ENCODE measurements around the gene LLGL2. TPM values are rescaled to one million over a fixed set of nuclear protein-coding genes. Genes with fewer than 3 reads are reported as not detected.
A peak's percentile ranks its signal among the peaks of the same experiment; 100 is the strongest.

LLGL2 gene
- polyA plus RNA-seq, 1 donor = 149 TPM

DNA sequence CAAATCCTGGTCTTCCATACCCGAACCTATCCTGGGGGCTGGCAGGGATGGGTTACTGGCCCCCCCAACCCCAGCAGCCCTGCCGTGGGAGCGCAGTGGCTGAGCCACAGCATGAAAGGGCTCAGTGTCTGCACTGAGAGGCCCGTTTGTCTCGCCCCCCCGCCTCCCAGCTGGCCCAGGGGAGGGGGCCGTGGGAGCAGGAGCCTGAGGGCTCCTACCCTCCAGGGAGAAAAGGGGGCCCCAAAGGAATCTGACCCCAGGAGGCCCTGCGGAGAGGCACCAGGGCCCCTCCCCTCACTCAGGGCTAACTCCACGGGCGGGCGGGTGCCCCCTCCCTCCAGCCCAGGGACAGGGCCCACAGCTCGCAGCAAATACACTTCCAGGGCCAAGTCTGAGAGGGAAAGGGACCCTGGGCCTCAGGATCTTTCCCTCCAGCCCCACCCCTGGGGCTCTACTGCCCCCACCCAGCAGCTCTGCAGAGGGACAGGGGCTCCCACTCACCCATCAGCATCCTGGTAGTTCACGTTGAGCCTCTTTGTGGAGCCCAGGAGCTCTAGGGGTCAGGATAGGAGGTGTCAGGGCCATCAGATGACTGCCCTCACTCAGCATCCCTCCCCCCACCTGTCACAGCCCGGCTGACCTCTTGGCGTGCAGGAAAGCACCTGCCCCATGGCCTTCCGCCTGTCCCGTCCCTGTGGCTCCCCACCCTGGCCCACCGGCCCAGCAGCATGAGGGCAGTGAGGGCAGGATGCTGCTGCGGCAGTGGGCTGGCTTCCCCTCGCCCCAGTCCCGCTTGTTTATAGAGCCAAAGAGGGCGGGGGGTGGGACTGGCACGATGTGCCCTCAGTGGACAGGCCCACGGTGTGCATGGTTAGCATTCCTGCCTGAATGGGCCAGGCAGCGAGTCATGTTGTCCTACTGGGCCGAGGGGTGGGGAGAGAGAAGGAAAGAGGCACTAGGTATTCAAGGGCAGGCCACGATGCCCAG is 17.5 kb upstream of the LLGL2 start:
- Histone ChIP-seq H3K36me3 (ENCODE audit: control insufficient read depth, insufficient read depth, low read length) (peaks cover 61% of the 10 kb centered on the region), H3K27me3 (ENCODE audit: control insufficient read depth, insufficient read depth, low read length) (no peaks in the 10 kb centered on the region)

DNA sequence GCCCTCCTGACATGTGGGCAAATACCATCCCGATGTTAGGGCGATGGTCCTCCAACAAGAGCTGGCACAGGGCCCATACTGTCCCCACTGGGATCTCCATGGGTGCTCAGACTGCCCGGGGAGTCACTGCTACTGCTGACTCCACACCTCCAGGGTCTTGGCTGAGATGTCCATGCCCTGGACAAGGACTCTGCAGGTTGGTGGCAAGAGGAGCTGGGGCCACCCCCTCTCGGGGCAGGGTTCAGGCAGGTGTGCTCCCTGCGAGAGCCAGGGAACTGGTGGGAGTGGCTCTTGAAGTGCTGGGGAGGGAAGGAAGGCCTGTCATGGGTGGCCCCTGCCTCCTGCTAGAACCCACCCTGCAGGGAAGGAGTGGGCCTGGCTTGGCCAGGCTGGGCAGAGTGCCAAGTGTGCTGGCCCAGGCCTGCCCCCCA is 16.6 kb upstream of the LLGL2 start:
- H3K9me3 ChIP-seq (ENCODE audit: control insufficient read depth, low read depth, low read length) = no peaks in the 10 kb centered on the region
- peak; percentile 61 to 81 for DNase-seq
- H3K4me3 ChIP-seq (ENCODE audit: low read length) = no peak overlapping the region
- no peaks in the 10 kb centered on the region for H3K27me3 ChIP-seq (ENCODE audit: control insufficient read depth, insufficient read depth, low read length)
- no CpG with 5 or more reads among the region's 5 CpGs for WGBS (ENCODE audit: insufficient coverage, low lambda C conversion rate)
- H3K27ac ChIP-seq (ENCODE audit: low read length) = peak overlapping the region; percentile 41
- peaks cover 57% of the 10 kb centered on the region for H3K36me3 ChIP-seq (ENCODE audit: control insufficient read depth, insufficient read depth, low read length)
- H3K4me1 ChIP-seq (ENCODE audit: control insufficient read depth, insufficient read depth, low read length) = peaks cover 70% of the 10 kb centered on the region

More for the DNA sequence above, 17.5 kb upstream of the LLGL2 start:
- Histone ChIP-seq H3K9me3 (ENCODE audit: control insufficient read depth, low read depth, low read length) (no peaks in the 10 kb centered on the region), H3K4me1 (ENCODE audit: control insufficient read depth, insufficient read depth, low read length) (peaks cover 61% of the 10 kb centered on the region), H3K4me3 (ENCODE audit: low read length) (no peak overlapping the region), H3K27ac (ENCODE audit: low read length) (peak overlapping the region; percentile 41)
- peak; percentile 54 to 81 for DNase-seq
- no CpG with 5 or more reads among the region's 27 CpGs for WGBS (ENCODE audit: insufficient coverage, low lambda C conversion rate)

DNA sequence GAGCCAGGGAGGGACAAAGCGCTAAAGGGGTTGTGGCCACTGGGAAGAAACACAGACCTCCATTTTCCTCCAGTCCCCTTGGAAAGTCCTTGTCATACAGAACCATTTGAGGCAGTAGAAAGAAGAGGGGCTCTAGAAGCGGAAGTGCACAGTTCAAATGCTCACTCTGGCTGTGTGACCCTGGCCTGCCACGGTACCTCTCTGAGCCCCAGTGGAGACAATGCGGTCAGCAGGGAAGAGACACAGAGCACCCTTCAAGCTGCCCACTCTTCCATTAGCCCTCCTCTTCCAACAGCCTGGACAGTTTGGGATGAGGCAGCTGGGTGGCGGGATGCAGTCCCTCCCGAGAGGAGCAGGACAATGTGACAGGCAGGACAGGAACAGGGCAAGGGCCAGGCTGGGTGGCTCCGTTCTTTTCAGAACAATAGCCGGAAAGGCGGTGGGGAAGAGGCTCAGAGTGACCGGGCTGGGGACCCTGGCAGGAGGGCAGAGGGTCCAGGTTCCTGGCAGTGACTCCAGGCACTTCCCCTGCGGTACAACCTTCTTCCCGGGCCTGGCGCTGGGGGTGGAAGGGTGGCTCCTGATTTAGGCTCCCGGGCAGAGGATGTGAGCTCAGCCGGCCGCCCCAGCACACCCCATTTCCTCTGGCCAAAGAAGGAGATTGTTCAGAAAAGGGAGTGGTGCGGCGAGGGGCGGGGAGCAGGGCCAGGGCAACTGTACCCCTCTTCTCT is 15.8 kb upstream of the LLGL2 start:
- H3K36me3 ChIP-seq (ENCODE audit: control insufficient read depth, insufficient read depth, low read length) = peaks cover 50% of the 10 kb centered on the region
- no CpG with 5 or more reads among the region's 19 CpGs for WGBS (ENCODE audit: insufficient coverage, low lambda C conversion rate)
- H3K4me3 ChIP-seq (ENCODE audit: low read length) = no peak overlapping the region
- DNase-seq = no peak
- peaks cover 74% of the 10 kb centered on the region for H3K4me1 ChIP-seq (ENCODE audit: control insufficient read depth, insufficient read depth, low read length)
- H3K27me3 ChIP-seq (ENCODE audit: control insufficient read depth, insufficient read depth, low read length) = no peaks in the 10 kb centered on the region
- H3K27ac ChIP-seq (ENCODE audit: low read length) = peak overlapping the region; percentile 41
- H3K9me3 ChIP-seq (ENCODE audit: control insufficient read depth, low read depth, low read length) = no peaks in the 10 kb centered on the region

DNA sequence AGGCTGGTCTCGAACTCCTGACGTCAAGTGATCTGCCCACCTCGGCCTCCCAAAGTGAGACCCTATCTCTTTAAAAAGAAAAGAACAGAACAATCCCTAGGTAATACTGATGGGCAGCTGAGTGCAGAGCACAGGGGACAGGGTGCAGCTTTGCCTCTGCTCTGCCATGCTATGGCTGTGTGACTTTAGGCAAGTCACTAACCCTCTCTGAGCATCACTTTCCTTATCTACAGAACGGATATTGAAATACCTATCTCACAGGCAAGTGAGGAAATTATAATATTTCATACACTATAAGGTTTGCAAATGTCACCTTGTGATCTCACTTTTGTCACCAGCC is 14.3 kb upstream of the LLGL2 start:
- H3K4me3 ChIP-seq (ENCODE audit: low read length) = no peak overlapping the region
- H3K9me3 ChIP-seq (ENCODE audit: control insufficient read depth, low read depth, low read length) = no peaks in the 10 kb centered on the region
- H3K4me1 ChIP-seq (ENCODE audit: control insufficient read depth, insufficient read depth, low read length) = peaks cover 72% of the 10 kb centered on the region
- H3K27ac ChIP-seq (ENCODE audit: low read length) = peak overlapping the region; percentile 63
- H3K36me3 ChIP-seq (ENCODE audit: control insufficient read depth, insufficient read depth, low read length) = peaks cover 37% of the 10 kb centered on the region
- H3K27me3 ChIP-seq (ENCODE audit: control insufficient read depth, insufficient read depth, low read length) = no peaks in the 10 kb centered on the region
- no peak for DNase-seq
- no CpG with 5 or more reads among the region's 4 CpGs for WGBS (ENCODE audit: insufficient coverage, low lambda C conversion rate)

DNA sequence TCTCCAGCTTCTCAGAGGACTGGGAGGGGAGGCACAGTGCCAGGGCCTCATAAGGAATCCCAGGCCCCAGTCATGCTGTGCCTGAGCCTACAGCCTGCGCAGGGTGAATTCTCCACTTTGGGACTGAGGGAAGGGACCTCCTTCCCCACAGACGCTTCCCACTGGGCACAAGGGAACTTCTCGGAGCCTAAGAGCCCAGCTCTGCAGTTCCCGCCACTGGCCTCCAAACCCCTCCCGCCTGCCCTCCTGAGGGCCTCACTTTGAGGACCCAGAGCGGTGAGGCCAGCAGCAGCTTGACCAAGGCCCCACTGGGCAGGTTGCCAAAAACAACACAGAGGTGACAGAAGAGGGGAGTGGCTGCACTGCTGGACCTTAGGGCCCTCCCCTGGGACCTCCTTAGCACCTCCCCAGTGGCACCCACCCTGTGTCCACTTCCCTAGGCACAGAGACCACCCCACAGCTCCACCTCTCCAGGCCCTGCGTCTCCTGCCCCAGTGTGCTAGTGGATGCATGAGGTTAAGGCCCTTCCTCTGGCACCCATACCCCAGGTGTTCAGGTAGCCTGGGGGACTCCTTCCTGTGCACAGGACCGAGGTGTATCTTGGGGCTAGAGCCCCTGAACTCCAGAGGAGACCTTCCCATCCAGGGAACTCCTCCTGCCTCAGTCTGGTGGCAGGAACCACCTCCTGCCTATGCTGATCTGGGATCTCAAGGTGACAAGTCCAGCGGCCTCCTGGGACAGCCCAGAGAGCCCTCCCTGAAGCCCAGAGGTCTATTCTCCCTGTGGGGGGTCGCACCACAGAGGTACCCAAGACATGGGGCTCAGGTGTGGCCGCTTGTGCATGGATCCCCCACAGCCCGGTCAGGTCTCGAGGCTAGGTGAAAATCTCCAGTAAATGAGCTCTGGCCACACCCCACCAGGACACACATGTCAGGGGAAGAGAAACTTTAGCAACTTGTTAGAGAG is 13.6 kb upstream of the LLGL2 start:
- Histone ChIP-seq H3K9me3 (ENCODE audit: control insufficient read depth, low read depth, low read length) (no peaks in the 10 kb centered on the region), H3K36me3 (ENCODE audit: control insufficient read depth, insufficient read depth, low read length) (peaks cover 30% of the 10 kb centered on the region), H3K4me3 (ENCODE audit: low read length) (no peak overlapping the region), H3K27ac (ENCODE audit: low read length) (peak overlapping the region; percentile 63), H3K27me3 (ENCODE audit: control insufficient read depth, insufficient read depth, low read length) (no peaks in the 10 kb centered on the region), H3K4me1 (ENCODE audit: control insufficient read depth, insufficient read depth, low read length) (peaks cover 72% of the 10 kb centered on the region)
- WGBS (ENCODE audit: insufficient coverage, low lambda C conversion rate) = no CpG with 5 or more reads among the region's 13 CpGs
- peak; percentile 74 to 81 for DNase-seq

DNA sequence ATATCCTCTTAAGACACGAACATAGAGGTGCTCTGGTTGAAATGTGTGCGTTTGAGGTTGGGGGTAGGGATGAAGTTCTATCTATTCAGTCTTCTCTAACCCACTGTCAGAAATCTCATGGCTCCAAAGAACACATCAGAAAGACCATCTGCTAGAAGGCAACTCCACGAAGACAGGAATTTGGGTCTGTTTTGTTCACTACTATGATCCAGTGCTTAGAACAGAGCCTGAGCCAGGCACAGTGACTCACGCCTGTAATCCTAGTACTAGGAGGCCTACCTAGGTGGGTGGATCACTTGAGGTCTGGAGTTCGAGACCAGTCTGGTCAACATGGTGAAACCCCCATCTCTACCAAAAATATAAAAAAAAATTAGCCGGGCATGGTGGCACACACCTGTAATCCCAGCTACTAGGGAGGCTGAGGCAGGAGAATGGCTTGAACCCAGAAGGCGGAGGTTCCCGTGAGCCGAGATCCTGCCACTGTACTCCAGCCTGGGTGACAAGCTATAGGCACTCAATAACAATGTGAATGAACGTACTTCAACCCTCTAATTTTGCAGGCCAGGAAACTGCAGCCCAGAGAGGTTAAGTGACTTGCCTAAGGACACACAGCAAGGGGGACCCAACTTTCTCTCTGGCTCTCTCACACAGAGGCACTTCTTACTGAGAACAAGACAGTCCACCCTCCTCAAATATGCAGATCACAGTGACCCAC is 12.4 kb upstream of the LLGL2 start:
- no CpG with 5 or more reads among the region's 10 CpGs for WGBS (ENCODE audit: insufficient coverage, low lambda C conversion rate)
- Histone ChIP-seq H3K9me3 (ENCODE audit: control insufficient read depth, low read depth, low read length) (no peaks in the 10 kb centered on the region), H3K4me3 (ENCODE audit: low read length) (no peak overlapping the region), H3K36me3 (ENCODE audit: control insufficient read depth, insufficient read depth, low read length) (peaks cover 23% of the 10 kb centered on the region), H3K27ac (ENCODE audit: low read length) (peak overlapping the region; percentile 63), H3K27me3 (ENCODE audit: control insufficient read depth, insufficient read depth, low read length) (no peaks in the 10 kb centered on the region), H3K4me1 (ENCODE audit: control insufficient read depth, insufficient read depth, low read length) (peaks cover 74% of the 10 kb centered on the region)
- DNase-seq = no peak

DNA sequence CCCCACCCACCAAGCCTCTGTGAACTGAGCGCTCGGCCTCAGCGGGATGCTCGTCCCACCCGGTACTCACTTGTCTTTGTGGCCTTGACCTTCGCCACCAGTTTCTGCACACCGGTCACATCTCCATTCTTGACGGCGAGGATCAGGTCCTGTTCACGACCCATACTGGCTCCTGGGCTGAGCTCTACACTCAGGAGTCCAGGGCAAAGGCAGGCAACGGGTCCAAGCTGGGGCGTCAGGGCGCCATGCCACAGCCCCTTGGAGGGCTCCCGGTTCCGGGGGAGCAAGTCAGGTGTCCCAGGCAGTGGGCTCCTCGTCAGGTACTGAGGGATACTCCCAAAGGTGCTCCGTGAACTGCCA is 11.9 kb upstream of the LLGL2 start:
- DNase-seq = no peak
- H3K9me3 ChIP-seq (ENCODE audit: control insufficient read depth, low read depth, low read length) = no peaks in the 10 kb centered on the region
- H3K4me3 ChIP-seq (ENCODE audit: low read length) = peak overlapping the region; percentile 91
- no peak overlapping the region for H3K27ac ChIP-seq (ENCODE audit: low read length)
- no CpG with 5 or more reads among the region's 17 CpGs for WGBS (ENCODE audit: insufficient coverage, low lambda C conversion rate)
- H3K4me1 ChIP-seq (ENCODE audit: control insufficient read depth, insufficient read depth, low read length) = peaks cover 74% of the 10 kb centered on the region
- no peaks in the 10 kb centered on the region for H3K27me3 ChIP-seq (ENCODE audit: control insufficient read depth, insufficient read depth, low read length)
- peaks cover 29% of the 10 kb centered on the region for H3K36me3 ChIP-seq (ENCODE audit: control insufficient read depth, insufficient read depth, low read length)

DNA sequence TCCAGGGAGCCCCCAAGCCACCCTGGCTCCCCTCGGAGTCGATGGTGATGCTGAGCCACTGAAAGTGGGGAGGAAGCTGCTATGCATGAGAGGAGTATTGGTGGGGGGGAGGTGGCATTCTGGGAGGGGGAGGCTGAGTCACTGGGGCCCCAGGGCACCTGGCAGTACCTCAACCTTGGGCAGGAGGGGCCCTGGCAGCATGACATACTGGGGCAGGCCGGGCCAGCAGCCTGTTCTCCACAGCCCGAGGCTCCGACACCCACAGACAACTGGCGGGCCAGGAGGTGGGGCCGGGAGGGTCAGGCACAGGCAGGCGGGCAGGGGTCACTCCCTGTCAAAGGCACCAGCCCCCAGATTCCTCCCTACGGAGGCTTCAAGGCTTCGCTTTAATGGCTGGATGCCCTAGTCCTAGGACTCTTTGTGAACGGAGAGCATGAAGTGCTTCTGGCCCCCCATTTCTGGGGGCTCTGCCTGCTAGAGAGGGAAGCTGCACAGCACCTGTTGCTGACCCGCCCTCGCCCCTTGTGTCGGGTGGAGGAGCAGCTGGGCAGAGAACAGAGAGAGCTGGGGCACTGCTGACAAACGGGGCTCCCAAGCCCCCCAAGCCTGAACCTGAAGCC is 11.1 kb upstream of the LLGL2 start:
- Histone ChIP-seq H3K27ac (ENCODE audit: low read length) (peak overlapping the region; percentile 34), H3K36me3 (ENCODE audit: control insufficient read depth, insufficient read depth, low read length) (peaks cover 36% of the 10 kb centered on the region), H3K4me1 (ENCODE audit: control insufficient read depth, insufficient read depth, low read length) (peaks cover 69% of the 10 kb centered on the region), H3K9me3 (ENCODE audit: control insufficient read depth, low read depth, low read length) (no peaks in the 10 kb centered on the region), H3K4me3 (ENCODE audit: low read length) (peak overlapping the region; percentile 91), H3K27me3 (ENCODE audit: control insufficient read depth, insufficient read depth, low read length) (no peaks in the 10 kb centered on the region)
- WGBS (ENCODE audit: insufficient coverage, low lambda C conversion rate) = no CpG with 5 or more reads among the region's 15 CpGs
- DNase-seq = peak in 1 of 2 donors; percentile 57

DNA sequence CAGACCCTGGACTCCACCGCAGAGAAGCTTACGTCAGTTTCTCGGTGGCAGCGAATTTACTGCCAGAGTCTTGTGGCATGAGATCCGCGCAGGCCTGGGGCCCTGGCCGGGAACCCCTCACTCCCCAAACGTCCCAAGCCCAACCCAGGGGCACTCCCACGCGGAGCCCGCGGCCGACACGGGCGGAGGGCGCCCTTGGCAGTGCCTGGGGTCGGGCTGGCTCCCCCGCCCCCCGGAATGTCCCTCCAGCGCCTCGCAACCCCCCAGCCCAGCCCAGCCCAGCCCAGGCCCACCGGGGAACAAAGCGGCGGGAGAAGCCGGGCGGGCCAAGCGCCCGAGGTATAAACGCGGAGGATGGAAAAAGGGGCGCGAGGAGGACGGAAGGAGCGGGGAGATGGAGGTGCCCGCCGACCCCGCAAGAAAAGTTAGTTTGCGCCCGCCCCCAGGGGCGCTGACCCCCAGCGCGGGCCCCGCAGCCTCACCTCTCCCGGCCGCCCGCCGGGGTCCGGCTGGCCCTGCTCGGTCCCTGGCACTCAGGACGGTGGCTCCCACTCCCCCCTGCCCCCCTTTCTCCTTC is 10.5 kb upstream of the LLGL2 start:
- H3K27me3 ChIP-seq (ENCODE audit: control insufficient read depth, insufficient read depth, low read length) = no peaks in the 10 kb centered on the region
- peaks cover 63% of the 10 kb centered on the region for H3K4me1 ChIP-seq (ENCODE audit: control insufficient read depth, insufficient read depth, low read length)
- peak overlapping the region; percentile 34 for H3K27ac ChIP-seq (ENCODE audit: low read length)
- no peaks in the 10 kb centered on the region for H3K9me3 ChIP-seq (ENCODE audit: control insufficient read depth, low read depth, low read length)
- peak overlapping the region; percentile 91 for H3K4me3 ChIP-seq (ENCODE audit: low read length)
- no CpG with 5 or more reads among the region's 50 CpGs for WGBS (ENCODE audit: insufficient coverage, low lambda C conversion rate)
- DNase-seq = no peak
- H3K36me3 ChIP-seq (ENCODE audit: control insufficient read depth, insufficient read depth, low read length) = peaks cover 36% of the 10 kb centered on the region

All from large intestine (tissue), 3 donors.